ENCODE results near the gene MAP4K5. TPM values are rescaled to one million over a fixed set of nuclear protein-coding genes. Genes with fewer than 3 reads are reported as not detected.

The MAP4K5 gene
- polyA plus RNA-seq, 1 donor: 27.1 TPM

DNA sequence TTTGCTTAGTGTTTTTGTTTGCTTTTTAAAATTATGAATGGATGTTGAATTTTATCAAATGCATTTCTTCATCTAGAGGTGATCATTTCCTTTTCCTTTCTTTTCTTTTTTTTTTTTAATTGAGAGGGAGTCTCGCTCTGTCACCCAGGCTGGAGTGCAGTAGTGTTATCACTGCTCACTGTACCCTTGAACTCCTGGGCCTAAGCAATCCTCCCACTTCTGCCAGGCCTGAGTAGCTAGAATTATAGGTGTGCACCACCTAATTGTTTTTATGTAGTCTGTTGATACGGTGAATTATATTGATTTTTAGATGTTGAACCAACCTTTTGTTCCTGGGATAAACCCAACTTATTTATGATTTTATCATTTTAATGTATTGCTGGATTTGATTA lies 134.2 kb downstream of the MAP4K5 start:
- DNase-seq: no peak

DNA sequence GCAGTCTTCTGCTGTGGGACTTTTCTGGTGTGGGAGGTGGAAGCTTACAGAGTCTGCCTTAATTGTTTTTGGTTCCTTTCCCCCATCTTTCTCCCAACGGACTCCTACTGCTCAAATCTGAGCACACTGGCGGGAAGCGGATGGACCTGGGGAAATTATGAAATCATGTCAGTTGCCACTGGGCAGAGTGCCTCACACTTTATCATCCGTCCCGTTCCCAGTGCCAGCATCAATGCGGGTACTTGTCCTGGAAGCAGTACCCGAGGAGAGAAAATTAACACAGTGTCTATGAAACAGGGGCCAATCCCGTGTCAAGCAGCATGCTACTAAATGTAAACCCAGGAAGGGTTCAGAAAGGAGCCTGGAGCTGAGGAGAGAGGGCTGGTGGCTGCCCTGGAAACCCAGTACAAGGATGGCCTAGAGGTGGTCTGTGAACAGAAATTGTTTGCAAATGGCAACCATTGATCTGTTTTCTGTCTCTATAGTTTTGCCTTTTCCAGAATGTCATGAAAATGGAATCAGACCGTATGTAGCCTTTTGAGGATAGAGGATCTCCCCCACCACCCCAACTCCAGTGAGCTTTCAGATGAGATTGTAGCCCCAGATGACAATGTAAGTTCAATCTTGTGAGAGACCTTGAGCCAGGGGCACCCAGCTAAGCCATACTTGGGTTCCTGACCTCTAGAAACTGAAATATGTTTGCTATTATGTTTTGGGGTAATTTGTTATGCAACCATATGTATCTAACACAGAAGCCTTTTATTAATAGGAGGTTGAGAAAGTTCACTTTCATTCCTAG lies 134.8 kb downstream of the MAP4K5 start:
- peak; percentile 44 for DNase-seq

DNA sequence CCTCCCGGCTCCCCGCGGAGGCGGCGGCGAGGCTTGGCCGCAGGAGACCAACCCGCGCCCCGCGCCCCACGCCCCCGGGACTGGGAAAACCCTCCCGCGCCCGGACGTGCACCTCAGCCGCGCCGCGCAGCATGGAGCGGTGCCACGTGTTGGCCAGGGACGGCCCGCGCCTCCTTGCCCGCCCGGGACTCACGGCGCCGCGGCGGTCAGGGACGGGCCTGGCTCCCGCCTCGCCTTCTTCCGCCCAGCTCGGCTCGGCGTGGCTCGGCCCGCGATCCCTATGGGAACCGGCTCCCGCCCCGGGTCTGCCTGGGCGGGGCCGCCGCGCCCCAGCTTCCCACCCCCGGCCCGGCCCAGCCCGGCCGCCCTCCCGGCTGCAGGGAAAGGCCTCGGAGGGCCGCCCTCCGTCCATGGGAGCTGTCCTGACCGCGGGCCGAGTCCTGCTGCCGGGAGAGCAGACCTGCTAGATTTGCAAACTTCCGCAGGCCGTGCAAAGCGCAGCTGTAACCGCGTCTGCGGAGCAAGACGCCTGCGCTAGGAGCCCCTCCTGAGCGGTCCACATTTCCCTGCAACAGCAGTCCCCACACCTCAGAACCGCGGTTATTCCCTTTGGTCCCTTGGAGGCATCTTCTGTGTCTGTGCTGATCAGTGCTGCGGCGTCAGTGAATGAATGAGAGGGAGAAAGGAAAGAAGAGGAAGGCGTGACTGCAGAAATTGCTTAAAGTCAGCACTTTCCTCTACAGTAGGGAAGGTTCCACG lies 135.6 kb downstream of the MAP4K5 start, which contains the start of gene CDKL1:
TSS of gene CDKL1 (minus strand) at position 251 of the 759 bp plus-strand sequence. CDS start 1,013 bp downstream, outside the sequence.
- DNase-seq: peak; percentile 73

DNA sequence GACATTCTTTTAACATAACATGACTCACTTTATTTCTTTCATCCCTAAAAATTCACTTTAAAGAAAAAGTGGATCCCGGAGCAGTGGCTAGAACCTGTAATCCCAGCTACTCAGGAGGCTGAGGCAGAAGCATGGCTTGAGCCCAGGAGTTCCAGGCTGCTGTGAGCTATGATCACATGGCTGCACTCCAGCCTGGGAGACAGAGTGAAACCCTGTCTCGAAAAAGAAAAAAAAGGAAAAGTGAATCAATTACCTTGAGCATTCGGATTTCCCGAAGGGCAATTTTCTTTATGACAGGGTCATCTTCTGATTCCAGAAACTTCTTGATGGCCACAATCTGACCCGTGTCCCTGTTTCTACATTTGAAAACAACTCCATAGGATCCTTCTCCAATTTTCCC lies 136.9 kb downstream of the MAP4K5 start:
- DNase-seq: no peak

DNA sequence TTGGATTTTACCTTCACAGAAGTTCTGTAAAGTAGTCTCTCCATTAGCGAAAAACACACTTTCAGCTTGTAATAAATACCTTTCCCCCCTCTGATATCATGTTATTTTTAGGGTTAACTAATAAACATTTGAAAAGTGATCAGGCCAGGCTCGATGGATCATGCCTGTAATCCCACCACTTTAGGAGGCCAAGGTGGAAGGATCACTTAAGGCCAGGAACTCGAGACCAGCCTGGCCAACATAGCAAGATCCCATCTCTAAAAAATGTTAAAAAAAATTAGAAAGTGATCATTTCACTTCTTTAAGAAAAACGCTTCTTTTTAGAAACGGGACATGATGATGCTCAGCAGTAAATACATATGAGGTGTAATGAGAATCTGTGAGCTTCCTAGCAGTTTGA lies 137.7 kb downstream of the MAP4K5 start:
- DNase-seq: no peak

DNA sequence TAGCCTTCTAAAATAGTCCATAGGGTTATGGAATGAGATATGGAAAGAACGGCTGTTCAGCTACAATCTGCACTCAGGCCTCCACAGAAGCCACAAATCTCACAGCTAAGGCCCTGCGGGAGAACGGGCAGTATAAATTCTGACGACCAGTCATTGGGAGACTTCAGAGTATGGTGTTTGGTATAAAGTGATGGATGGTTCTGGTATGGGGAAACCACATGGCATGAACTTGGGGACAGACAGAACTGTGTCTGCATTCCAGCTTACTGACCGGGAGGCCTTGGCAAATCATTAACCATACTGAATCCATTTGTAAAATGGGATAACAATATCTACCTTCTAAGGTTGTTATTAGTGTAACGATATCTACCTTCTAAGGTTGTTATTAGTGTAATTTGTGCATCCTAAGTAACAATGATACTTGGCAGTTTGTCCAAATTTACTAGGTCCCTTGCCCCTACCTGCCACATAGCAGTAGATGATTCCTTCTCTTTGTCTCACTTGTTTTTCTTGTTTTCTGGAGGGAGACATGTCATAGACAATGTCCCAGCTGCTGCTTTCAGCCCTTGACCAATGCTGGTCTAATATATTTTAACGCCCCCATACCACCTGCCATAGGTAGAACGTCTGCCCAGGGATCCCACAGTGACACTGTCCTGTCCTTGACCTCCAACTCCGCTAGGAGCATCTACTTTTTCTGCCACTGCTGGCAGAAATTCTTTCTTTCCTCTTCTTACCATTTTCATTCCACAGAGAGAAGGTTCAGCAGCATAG lies 142.5 kb downstream of the MAP4K5 start:
- DNase-seq: no peak

DNA sequence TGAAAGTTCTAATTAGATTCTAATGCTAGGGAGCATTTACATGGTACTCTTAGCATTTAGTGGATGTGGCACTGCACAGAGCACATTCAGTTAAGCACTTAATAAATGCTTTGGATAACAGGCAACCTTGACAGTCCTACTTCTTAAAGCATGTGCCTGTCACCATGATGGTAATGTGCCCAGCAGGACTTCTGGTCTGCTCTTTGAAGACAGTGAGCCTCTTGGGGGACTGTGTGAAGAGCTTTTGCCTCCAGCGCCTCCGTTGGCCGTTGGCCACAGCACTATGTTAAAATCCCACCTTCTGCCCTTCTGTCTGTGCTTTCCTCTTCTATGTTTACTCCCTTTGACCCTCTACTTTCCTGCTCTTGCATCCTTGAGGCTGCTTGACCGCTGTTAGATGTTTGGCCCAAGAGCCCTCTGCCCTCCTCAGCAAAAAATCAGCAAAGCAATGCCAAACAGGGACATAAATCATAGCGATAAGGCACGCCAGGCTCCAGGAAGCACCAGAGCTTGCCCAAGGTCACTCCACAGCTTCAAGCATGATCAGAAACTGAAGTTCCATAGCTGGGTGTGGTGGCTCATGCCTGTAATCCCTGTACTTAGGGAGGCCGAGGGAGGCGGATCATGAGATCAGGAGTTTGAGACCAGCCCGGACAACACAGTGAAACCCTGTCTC lies 144.0 kb downstream of the MAP4K5 start:
- no peak for DNase-seq

DNA sequence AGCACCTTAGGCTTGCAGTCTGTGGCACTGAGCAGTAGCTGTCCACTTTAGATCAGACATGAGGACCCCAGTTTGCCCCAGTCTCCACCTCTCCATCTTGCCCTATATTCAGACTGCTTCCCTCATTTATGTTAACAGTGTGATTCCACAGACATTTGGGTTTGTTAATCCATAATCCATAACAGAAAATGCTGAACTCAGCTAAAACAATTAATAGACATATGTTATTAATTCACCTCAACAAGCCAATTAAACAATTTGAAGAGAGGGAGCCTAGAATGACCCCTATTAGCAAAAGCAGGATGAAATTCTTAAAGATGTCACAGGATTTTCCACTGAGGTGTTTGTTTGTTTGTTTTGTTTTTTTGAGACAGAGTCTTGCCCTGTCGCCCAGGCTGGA lies 144.8 kb downstream of the MAP4K5 start:
- DNase-seq: no peak

DNA sequence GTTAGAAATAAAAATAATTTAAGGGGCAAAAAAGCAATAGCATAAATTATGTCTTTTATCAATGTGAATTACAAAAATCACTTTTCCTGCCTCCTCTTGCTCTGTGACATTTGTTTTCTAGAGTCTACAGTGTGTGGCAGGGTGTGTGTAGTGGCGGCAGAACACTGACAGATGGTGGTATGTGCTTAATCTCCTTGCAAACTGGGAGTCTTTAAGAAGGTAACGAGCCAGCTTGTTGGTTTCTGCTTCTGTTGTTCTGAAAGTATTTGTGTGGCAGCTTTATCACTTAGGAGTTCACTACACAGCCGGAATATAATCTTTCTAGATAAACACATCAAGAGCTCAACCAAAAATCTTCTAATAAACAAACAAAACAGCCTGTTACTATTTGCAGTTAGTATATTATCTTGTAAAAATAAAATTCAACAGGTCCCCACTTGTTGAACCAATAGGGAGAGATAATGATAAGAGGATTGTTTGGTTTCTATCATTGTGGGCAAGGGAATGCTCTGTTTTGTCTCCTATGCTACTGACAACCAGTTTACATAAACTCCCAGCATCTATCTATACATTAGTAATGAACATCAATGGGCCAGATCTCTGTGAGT lies 148.6 kb downstream of the MAP4K5 start:
- DNase-seq: no peak

DNA sequence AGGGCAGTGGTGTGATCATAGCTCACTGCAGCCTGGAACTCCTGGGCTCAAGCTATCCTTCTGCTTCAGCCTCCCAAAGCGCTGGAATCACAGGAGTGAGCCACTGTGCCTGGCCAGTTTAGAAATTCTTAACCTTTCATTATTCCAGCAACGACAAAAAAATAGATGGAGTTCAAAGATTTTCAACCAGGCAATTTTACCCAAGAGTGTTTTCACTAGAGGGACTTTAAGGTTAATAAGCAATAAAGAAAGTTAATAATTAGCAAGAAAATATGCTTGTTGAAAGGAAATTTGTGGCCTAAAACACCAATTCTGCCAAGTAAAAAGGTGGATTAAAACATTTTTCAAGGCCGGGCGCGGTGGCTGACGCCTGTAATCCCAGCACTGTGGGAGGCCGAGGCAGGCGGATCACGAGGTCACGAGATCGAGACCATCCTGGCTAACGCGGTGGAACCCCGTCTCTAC lies 150.5 kb downstream of the MAP4K5 start:
- DNase-seq: no peak

DNA sequence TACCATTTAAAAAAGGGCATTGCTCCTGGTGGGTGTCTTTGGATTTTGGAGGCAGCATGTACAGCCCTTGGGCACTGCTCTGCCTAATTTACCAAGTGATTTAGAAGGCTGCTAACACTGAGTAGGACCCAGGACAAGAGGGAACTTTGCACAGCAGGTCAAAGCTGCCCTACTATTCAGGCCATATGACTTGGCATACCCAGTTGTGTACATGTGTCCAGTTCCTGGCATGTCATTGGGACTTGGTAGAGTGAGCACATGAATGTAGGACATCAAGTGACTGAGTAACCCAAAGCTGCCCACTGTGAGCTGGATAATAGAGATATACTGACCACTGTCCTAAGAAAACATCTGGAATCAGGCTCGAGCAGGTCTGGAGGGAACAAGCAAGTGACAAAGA lies 151.4 kb downstream of the MAP4K5 start:
- DNase-seq: no peak

DNA sequence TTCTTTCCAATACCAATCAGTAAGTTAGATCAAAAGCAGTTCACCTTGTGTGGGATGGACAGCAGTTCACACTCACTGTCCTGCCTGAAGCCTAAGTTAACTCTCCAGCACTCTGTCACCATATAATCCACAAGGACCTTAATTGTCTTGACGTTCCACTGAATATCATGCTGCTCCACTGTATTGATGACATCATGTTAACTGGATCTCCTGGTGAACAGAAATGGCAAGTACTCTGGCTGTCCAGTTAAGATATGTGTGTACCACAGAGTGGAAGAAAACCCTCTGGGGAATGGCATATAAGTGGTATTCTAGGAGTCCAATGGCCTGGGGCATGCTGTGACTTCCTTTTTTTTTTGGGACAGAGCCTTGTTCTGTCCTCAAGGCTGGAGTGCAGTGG lies 151.9 kb downstream of the MAP4K5 start:
- DNase-seq: no peak

DNA sequence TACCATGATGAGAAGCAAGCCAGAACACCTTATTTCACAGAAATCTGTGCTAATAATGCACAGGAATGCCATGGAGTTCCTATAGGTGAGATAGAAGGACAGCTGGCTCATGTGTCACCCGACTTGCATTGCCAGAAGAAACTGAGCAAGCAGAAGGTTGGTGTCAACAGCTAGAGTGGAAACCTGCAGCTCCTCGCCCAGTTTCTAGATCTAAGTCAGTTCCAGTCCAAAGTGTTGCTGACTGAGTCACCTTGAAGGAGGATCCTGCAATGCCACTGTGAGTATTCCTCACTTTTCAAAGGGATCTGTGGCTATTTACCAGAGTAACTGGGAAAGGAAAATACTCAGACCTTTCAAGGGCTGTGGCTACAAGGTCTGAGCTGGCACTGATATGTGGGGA lies 152.8 kb downstream of the MAP4K5 start:
- no peak for DNase-seq

DNA sequence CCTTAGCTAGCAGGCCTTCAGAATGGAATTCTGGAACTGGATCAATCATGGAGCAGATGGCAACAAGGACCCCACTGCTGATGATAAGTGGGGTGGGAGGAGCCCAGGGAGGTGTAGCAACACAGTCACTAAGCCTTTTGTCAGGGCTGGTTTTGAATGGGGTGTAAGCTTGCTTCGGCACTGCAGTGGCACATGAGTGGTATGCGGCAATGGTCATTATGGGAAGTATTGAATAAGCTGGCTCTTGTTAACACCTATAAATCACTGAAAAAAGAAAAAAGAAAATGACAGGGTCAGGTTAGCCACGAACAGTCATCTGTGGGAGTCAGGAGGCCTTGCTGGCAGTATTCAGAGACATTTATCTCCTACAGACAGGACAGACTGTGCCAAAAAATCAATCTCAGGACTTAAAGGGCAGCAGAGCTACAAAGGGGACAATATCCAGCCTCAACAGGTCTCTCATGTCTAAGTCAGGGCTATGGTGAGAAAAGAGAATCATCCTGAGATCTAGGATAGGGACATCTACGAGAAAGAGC lies 154.8 kb downstream of the MAP4K5 start:
- no peak for DNase-seq

DNA sequence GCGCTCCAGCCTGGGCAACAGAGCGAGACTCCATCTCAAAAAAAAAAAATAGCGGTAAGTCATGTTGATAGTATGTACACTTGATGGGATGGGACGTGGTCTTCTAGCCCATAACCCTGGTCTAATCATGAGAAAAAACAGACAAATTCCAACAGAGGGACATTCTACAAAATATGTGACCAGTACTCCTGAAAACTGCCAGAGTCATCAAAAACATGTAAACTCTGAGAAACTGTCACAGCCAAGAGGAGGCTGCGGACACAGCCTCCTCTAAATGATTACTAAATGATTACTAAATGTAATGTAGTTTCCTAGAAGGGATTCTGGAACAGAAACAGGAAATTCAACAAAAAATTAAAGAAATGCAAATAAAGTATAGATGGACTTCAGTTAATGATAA lies 156.6 kb downstream of the MAP4K5 start:
- no peak for DNase-seq

DNA sequence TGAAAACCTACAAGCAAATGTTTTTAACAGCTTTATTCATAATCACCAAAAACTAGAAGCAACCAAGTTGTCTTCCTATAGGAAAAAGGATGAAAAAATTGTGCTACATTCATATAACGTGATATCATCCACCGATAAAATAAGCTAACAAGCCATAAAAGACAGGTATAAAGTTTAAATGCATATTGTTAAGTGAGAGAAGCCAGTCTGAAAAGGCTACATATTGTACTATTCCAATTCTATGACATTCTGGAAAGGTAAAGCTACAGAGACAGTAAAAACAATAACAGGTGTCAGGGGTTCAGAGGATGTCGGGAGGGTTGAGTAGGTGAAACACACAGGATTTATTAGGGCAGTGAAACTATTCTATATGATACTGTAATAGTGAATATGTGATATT lies 158.4 kb downstream of the MAP4K5 start:
- DNase-seq: no peak

DNA sequence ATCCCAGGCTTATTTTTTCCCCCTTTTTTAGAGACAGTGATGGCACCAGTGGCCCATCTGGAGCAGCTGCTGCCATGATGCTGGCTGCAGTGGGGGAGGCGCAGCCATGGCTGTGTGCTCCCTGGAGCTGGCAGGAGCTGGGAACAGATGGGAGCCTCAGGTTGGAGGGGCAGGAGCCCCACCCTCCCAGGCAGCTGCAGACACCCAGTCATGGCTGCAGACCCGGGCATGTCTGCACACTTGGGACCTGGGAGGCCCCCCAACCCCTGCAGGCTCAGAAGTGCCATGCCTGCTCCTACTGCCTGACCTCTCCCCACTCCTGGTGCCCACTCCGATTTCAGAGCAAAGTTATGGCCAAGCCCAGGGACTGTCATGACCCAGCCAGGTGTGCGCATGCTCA lies 160.8 kb downstream of the MAP4K5 start:
- no peak for DNase-seq

Measured in hindlimb muscle (tissue), 1 donor.